GM23248 (cell line): ENCODE measurements around the gene AGMO. TPM values are rescaled to one million over a fixed set of nuclear protein-coding genes. Genes with fewer than 3 reads are reported as not detected.

ENCODE experiments used
- DNase-seq: peaks from one replicate; pipeline ENCODE4 v3.0.0-alpha.2; 2015
- H2AFZ ChIP-seq: fragments of 200-600 bp; sonication (generic); 2 replicates; pipeline ENCODE4 v1.6.1; 2016; ENCODE audit warnings: antibody characterized with exemption
- H3F3A ChIP-seq: fragments of 200-600 bp; sonication (generic); 2 replicates; pipeline ENCODE4 v1.6.1; 2016; ENCODE audit warnings: mild to moderate bottlenecking, antibody characterized with exemption, mixed run types; ENCODE audit not compliant: insufficient read depth
- H3K27ac ChIP-seq: fragments of 200-600 bp; sonication (generic); 2 replicates; pipeline ENCODE4 v1.5.1; 2016; ENCODE audit warnings: mild to moderate bottlenecking
- H3K27me3 ChIP-seq: fragments of 200-600 bp; sonication (generic); replicated peaks from 2 replicates; pipeline ENCODE4 v1.6.1; 2016; ENCODE audit warnings: mild to moderate bottlenecking; ENCODE audit not compliant: insufficient read depth
- H3K36me3 ChIP-seq: fragments of 200-600 bp; sonication (generic); 2 replicates; pipeline ENCODE4 v1.6.1; 2016; ENCODE audit warnings: low read depth, mild to moderate bottlenecking
- H3K4me1 ChIP-seq: fragments of 200-600 bp; sonication (generic); 2 replicates; pipeline ENCODE4 v1.6.1; 2016; ENCODE audit warnings: mild to moderate bottlenecking; ENCODE audit not compliant: insufficient read depth
- H3K4me2 ChIP-seq: fragments of 200-600 bp; sonication (generic); one replicate; pipeline ENCODE4 v1.6.1; 2016; ENCODE audit warnings: mild to moderate bottlenecking; ENCODE audit not compliant: unreplicated experiment
- H3K4me3 ChIP-seq: fragments of 200-600 bp; sonication (generic); 2 replicates; pipeline ENCODE4 v1.5.1; 2016; ENCODE audit warnings: mild to moderate bottlenecking
- H3K79me2 ChIP-seq: fragments of 200-600 bp; sonication (generic); 2 replicates; pipeline ENCODE4 v1.6.1; 2016; ENCODE audit warnings: mild to moderate bottlenecking; ENCODE audit not compliant: insufficient read depth
- H3K9ac ChIP-seq: fragments of 200-600 bp; sonication (generic); 2 replicates; pipeline ENCODE4 v1.6.1; 2016; ENCODE audit warnings: mild to moderate bottlenecking
- H3K9me2 ChIP-seq: fragments of 200-600 bp; sonication (generic); 2 replicates; pipeline ENCODE4 v1.6.1; 2016; ENCODE audit warnings: mixed run types, mild to moderate bottlenecking, moderate library complexity; ENCODE audit not compliant: insufficient read depth
- H3K9me3 ChIP-seq: fragments of 200-600 bp; sonication (generic); one replicate; pipeline ENCODE4 v1.6.1; 2017; ENCODE audit warnings: low read depth
- H4K20me1 ChIP-seq: fragments of 200-600 bp; sonication (generic); 2 replicates; pipeline ENCODE4 v1.6.0; 2016; ENCODE audit not compliant: insufficient read depth
- EZH2 ChIP-seq: fragments of 200-600 bp; sonication (generic); IDR thresholded peaks from 2 replicates; pipeline ENCODE4 v1.6.1; 2018; ENCODE audit warnings: antibody characterized with exemption, mild to moderate bottlenecking; ENCODE audit not compliant: insufficient read depth, poor library complexity, severe bottlenecking
- EZH2phosphoT487 ChIP-seq: fragments of 200-600 bp; sonication (generic); IDR thresholded peaks from 2 replicates; pipeline ENCODE4 v1.6.1; 2018; ENCODE audit warnings: antibody characterized with exemption, moderate library complexity, mild to moderate bottlenecking, low read depth; ENCODE audit not compliant: insufficient read depth
- WGBS, 2 experiments: methylation state at CpG; one replicate each; pipeline ENCODE4 v1.1.6; 2015 to 2017; ENCODE audit warnings: low lambda C conversion rate in 2 of 2, low coverage in 1 of 2; ENCODE audit errors: missing lambda C conversion rate in 2 of 2; 5-methylcytosine and 5-hydroxymethylcytosine counted together
- in situ Hi-C: fragments of 300-500 bp; cut with MboI; formaldehyde crosslinking; loops from 2 replicates; pipeline ENCODE4 v1.15.0; 2020
- polyA plus RNA-seq: library from polyadenylated mRNA; unstranded; fragments of >200 nt; fragmentation: Nextera tagmentation; extraction: Ambion mirVana; gene quantifications from 2 replicates; pipeline ENCODE4 v1.2.1, GENCODE V29; 2016
- total RNA-seq: library from RNA; depleted of rRNA; stranded (reverse); fragments of >200 nt; shearing (Covaris generic); gene quantifications from 2 replicates; pipeline ENCODE4 v1.2.3, GENCODE V29; 2014

Gene AGMO
- total and polyA plus RNA-seq, 2 experiments from 2014 or later = not detected

- H3K27ac ChIP-seq = no peak overlapping the region
- TF ChIP-seq EZH2phosphoT487 (no peak), EZH2 (no peak)
- DNase-seq = no peak
- H3K9me2 ChIP-seq = no peaks in the 10 kb centered on the region
- H3K4me2 ChIP-seq = no peak overlapping the region
- no peaks in the 10 kb centered on the region for H3F3A ChIP-seq
- H3K4me3 ChIP-seq = no peak overlapping the region
- H3K4me1 ChIP-seq = no peaks in the 10 kb centered on the region
- 8% methylated on average over 2 of the region's 2 CpGs for WGBS, 2 experiments
- no peaks in the 10 kb centered on the region for H3K9me3 ChIP-seq
- no peaks in the 10 kb centered on the region for H4K20me1 ChIP-seq
- H3K9ac ChIP-seq = no peak overlapping the region
- no peak overlapping the region for H2AFZ ChIP-seq
- H3K79me2 ChIP-seq = no peaks in the 10 kb centered on the region
- H3K27me3 ChIP-seq = no peaks in the 10 kb centered on the region
- no peaks in the 10 kb centered on the region for H3K36me3 ChIP-seq
- in situ Hi-C loops = no loop called here
These were observed 316.0 kb downstream of the AGMO start for GRCh38 chr7:15245831-15246230.

- no peak for TF ChIP-seq EZH2phosphoT487
- no peak for TF ChIP-seq EZH2
- H3K4me2 ChIP-seq = no peak overlapping the region
- no peaks in the 10 kb centered on the region for H3F3A ChIP-seq
- no peak overlapping the region for H3K27ac ChIP-seq
- DNase-seq = no peak
- no peak overlapping the region for H2AFZ ChIP-seq
- H3K9ac ChIP-seq = no peak overlapping the region
- 49 to 53% methylated on average over 4 of the region's 4 CpGs for WGBS, 2 experiments
- no peak overlapping the region for H3K4me3 ChIP-seq
- no peaks in the 10 kb centered on the region for H3K36me3 ChIP-seq
- H3K9me2 ChIP-seq = no peaks in the 10 kb centered on the region
- H3K79me2 ChIP-seq = no peaks in the 10 kb centered on the region
- in situ Hi-C loops = no loop called here
- H3K9me3 ChIP-seq = no peaks in the 10 kb centered on the region
- no peaks in the 10 kb centered on the region for H4K20me1 ChIP-seq
- H3K27me3 ChIP-seq = no peaks in the 10 kb centered on the region
- no peaks in the 10 kb centered on the region for H3K4me1 ChIP-seq
These were observed 322.0 kb downstream of the AGMO start for GRCh38 chr7:15239801-15240200.

- no peak overlapping the region for H3K4me3 ChIP-seq
- no peaks in the 10 kb centered on the region for H3K36me3 ChIP-seq
- DNase-seq = no peak
- TF ChIP-seq EZH2phosphoT487 (no peak), EZH2 (no peak)
- no peak overlapping the region for H3K4me2 ChIP-seq
- WGBS, 2 experiments = 49 to 58% methylated on average over 2 of the region's 2 CpGs
- H3K4me1 ChIP-seq = no peaks in the 10 kb centered on the region
- no peaks in the 10 kb centered on the region for H3F3A ChIP-seq
- H3K79me2 ChIP-seq = no peaks in the 10 kb centered on the region
- in situ Hi-C loops = no loop called here
- H3K9me2 ChIP-seq = no peaks in the 10 kb centered on the region
- H3K27ac ChIP-seq = no peak overlapping the region
- H4K20me1 ChIP-seq = no peaks in the 10 kb centered on the region
- H3K9me3 ChIP-seq = no peaks in the 10 kb centered on the region
- H2AFZ ChIP-seq = no peak overlapping the region
- no peaks in the 10 kb centered on the region for H3K27me3 ChIP-seq
- H3K9ac ChIP-seq = no peak overlapping the region
These were observed 324.9 kb downstream of the AGMO start for GRCh38 chr7:15236952-15237351.

GRCh38 chr7:15234431-15234830 is 327.4 kb downstream of the AGMO start:
- in situ Hi-C loops = no loop called here
- Histone ChIP-seq H3K9me3 (no peaks in the 10 kb centered on the region), H3K9ac (no peak overlapping the region), H3K4me2 (no peak overlapping the region), H3K36me3 (no peaks in the 10 kb centered on the region), H3K27me3 (no peaks in the 10 kb centered on the region), H4K20me1 (no peaks in the 10 kb centered on the region), H3K4me1 (no peaks in the 10 kb centered on the region), H3K27ac (no peak overlapping the region), H3K79me2 (no peaks in the 10 kb centered on the region), H3K9me2 (no peaks in the 10 kb centered on the region), H3K4me3 (no peak overlapping the region), H2AFZ (no peak overlapping the region), H3F3A (no peaks in the 10 kb centered on the region)
- 62% methylated on average over 3 of the region's 3 CpGs for WGBS, 2 experiments
- TF ChIP-seq EZH2phosphoT487 = no peak
- TF ChIP-seq EZH2 = no peak
- no peak for DNase-seq

- in situ Hi-C loops = no loop called here
These were observed 333.0 kb downstream of the AGMO start for GRCh38 chr7:15228831-15229230.

More at GRCh38 chr7:15228831-15229230, 333.0 kb downstream of the AGMO start:
- WGBS, 2 experiments = 30 to 37% methylated on average over 3 of the region's 3 CpGs
- no peaks in the 10 kb centered on the region for H3K4me1 ChIP-seq
- no peaks in the 10 kb centered on the region for H3K27me3 ChIP-seq
- no peak overlapping the region for H2AFZ ChIP-seq
- H3K4me3 ChIP-seq = no peak overlapping the region
- no peaks in the 10 kb centered on the region for H3K9me2 ChIP-seq
- no peaks in the 10 kb centered on the region for H4K20me1 ChIP-seq
- TF ChIP-seq EZH2 (no peak), EZH2phosphoT487 (no peak)
- no peak overlapping the region for H3K4me2 ChIP-seq
- H3K9ac ChIP-seq = no peak overlapping the region
- DNase-seq = no peak
- no peaks in the 10 kb centered on the region for H3K36me3 ChIP-seq
- no peaks in the 10 kb centered on the region for H3K9me3 ChIP-seq
- no peak overlapping the region for H3K27ac ChIP-seq
- no peaks in the 10 kb centered on the region for H3F3A ChIP-seq
- no peaks in the 10 kb centered on the region for H3K79me2 ChIP-seq
